ENCODE data around the gene SCART1.
"Not testable (repeated sequence)": the region's sequence is repeated elsewhere in the genome, so short reads cannot be mapped to it uniquely, and the experiment has no call there.

The SCART1 gene

DNA sequence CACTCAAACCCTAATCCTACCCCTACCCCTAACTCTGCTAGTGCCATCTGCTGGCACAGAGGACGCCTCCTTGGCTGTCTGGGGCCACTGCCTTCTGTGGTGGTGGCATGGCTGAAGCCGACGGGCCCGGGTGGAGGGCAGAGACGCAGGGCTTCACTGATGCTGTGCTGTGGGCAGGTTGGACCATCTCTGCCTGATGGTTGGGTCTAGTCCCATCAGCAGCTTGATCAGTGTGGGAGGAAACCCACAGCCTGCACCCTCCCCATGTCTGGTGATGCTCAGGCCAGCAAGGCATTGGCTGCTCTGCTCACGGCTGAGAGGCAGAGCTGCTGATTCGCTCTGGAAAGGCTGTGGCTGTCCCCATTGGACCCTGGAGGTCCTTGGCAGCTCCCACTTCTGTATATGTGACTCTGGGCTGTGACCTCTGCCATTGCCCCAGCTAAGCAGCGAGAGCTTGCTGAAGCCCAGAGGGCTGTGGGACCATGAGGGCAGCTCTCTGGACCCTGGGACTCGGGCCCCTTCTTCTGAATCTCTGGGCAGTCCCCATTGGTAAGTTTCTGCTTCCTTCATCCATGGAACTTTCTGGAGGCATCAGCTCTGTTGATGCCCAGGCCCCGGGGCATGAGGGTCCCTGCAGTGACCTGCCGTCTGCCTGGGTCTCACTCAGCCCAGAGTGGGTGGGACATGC is at the start of gene SCART1:
Gene SCART1, plus strand, starts transcription at position 430 of the 688 bp plus-strand sequence. Its CDS starts 53 bp downstream, at position 483.
- no peak for DNase-seq

DNA sequence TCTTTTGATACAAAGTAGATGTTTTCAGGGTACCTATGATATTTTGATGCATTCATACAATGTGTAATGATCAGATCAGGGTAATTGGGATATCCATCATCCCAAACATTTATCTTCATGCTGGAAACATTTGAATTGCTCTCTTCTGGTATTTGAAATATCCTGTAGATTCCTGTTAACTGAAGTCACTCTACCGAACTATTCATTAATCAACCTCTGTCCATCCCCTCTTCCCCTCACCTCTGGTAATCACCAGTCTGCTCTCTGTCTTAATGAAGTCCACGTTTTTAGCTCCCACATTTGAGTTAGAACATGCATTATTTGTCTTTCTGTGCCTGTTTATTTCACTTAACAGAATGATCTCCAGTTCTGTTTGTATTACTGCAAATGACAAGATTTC is 48.5 kb upstream of the SCART1 start:
- no peak for DNase-seq

DNA sequence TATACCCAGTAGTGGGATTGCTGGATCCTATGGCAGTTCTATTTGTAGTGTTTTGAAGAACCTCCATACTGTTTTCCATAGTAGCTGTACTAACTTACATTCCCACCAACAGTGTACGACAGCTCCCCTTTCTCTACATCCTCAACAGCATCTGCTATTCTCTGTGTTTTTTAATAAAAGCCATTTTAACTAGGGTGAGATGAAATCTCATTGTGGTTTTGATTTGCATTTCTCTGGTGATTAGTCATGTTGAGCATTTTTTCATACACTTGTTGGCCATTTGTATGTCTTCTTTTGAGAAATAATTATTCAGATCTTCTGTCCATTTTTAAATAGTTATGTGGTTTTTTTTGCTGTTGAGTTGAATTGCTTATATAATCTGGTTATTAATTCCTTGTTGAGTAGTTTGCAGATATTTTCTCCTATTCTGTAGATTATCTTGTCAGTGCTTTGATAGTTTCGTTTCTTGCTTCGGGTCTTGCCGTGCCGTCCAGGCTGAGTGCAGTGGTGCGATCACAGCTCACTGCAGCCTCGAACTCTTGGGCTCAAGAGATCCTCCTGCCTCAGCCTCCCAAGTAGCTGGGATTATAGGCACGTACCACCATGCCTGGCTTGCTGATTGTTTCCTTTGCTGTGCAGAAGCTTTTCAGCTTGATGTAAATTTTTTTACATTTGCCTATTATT is 47.8 kb upstream of the SCART1 start:
- DNase-seq: no peak

DNA sequence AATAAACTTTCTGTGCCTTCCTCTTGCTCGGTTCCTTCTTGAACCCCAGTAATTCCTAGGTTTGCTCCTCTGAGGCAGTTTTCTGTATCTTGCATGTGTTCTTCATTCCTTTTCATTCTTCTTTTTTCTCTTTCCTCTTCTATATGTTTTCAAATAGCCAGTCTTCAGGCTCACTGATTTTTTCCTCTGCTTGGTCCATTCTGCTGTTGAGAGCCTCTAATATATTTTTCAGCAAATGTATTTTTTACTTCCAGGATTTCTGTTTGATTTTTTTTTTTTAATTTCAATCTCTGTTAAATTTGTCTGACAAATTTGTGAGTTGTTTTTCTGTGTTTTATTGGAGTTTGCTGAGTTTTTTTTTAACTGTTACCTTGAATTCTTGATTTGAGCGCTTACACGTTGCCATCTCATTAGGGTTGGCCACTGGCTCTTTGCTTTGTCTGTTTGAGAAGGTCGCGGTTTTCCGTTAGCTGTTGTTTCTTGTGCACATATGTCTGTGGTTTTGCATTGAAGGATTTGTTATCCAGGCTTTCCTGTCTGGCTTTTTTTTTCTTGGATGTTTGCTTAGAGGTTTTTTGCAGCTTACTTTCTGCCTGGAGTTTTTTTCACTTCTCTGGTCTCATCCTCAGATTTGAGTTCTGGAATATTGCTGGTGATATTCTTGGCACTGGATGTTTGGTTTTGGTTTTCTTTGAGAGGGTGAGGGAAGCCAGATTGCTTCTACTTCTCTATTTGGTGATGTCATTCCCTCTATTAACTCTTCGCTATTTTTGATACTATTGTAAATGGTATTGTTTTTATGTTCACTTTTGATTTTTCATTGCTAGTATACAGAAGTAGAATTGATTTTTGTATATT is 42.0 kb upstream of the SCART1 start:
- no peak for DNase-seq

DNA sequence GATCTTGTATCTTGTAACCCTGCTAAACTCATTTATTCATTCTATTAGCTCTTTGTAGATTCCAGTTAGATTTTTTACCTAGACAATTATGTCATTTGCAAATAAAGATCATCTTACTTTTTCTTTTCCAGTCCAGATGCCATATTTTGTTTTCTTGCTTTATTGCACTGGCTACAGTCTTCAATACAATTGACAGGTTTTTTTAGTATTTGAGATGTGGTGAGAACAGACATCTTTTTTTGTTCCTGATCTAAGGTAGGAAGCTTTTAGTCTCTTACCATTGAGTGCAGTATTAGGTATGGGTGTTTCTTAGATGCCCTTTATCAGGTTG is 41.4 kb upstream of the SCART1 start:
- no peak for DNase-seq

DNA sequence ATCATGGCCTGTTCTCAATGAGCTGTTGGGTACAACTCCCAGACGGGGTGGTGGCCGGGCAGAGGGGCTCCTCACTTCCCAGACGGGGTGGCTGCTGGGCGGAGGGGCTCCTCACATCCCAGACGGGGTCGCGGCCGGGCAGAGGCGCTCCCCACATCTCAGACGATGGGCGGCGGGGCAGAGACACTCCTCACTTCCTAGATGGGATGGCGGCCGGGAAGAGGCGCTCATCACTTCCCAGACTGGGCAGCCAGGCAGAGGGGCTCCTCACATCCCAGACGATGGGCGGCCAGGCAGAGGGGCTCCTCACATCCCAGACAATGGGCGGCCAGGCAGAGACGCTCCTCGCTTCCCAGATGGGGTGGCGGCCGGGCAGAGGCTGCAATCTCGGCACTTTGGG is 39.3 kb upstream of the SCART1 start:
- not testable (repeated sequence) for DNase-seq

DNA sequence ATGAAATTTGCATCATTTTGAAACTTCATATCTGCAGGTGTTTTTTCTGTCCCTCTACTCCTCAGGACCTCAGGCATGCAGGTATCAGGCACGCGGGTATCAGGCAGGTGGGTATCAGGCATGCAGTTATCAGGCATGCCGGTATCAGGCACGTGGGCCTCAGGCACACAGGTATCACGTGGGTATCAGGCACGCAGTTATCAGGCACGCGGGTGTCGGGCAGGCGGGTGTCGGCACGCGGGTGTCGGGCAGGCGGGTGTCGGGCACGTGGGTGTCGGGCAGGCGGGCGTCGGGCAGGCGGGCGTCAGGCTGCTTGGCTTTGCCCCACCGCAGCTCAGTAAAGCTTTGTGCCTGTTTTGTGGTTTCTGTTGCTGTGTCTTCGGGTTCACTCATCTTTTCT is 38.0 kb upstream of the SCART1 start:
- no peak for DNase-seq

DNA sequence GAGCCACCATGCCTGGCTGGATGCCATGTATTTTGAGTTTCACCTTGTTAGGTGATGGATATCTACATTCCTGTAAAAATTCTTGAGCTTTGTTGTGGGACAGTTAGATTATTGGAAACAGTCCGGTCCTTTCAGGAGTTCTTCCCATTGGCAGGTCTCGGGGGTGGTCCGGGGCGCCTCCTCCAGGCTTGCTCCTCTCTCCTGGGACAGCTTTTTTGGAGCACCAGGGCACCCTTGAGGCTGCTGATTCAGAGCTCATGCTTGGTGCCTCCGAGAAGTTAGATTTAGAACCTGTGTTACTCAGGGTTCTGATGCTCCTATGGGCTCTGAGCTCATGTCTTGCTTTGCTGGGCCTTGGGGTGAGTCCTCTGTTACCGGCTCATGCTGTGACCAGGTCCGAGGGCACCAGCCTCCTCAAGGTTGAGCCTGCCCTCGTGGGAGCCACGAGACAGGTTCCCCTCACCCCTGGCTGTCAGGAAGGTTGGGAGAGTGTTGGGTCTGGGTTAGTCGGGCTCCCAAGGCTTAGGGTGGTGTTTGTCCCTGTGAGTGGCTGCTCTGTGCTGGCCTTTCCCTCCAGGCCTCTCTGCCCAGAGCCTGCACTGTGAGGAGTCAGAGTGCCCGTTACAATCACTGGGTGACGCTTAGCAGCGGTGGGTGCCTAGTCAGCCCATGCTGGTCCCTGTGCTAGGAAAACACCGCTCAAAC is 35.3 kb upstream of the SCART1 start:
- DNase-seq: no peak

DNA sequence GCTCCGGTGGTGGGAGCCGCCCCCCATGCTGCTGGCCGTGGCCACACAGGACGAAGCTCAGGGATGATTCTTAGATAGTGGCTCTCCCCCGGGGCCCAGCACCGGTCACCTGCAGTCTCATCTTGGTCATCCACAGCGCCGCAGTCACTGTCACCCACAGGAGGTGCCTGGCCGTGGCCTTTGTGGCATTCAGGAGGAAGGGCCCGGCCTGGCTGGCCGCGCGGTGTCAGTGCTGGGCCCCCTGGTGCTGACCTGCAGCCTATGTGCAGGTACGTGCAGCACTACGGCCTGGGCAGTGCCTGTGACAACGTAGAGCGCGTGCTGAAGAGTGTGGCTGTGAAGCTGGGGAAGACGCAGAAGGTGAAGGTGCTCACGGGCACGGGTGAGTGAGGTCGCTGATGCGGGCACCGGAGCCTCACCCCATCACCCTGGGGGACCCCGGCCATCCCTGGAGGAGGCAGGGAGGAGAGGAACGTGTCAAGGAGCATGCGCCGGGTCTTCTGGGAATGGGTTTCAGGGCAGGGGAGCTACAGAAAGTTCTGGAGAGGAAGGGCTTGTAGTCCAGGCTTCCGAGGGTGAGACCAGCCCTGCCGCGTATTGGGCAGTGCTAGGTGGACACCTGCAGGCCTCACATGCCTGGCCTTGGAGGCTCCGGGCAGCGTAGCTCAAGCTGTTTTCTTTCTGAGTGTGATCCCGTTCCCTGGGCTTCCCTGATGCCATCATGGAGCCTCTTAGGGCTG is 34.4 kb upstream of the SCART1 start:
- DNase-seq: no peak

DNA sequence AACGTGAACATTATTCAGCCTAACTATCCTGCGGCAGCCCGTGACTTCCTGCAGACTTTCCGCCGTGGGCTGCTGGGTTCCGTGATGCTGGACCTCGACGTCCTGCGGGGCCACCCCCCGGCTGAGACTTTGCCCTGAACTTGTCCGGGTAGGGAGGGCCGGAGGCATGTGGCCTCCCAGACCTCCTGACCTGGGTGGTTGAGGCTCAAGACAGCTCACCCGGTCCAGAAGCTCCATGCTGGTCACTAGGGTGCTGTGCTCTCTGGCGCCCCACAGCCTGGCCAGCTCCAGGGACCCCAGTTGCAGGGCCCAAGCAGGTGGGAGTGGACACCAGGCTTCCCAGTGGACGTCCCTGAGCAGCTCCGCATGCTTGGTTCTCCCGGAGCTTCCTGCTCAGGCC is 33.7 kb upstream of the SCART1 start:
- DNase-seq: no peak

DNA sequence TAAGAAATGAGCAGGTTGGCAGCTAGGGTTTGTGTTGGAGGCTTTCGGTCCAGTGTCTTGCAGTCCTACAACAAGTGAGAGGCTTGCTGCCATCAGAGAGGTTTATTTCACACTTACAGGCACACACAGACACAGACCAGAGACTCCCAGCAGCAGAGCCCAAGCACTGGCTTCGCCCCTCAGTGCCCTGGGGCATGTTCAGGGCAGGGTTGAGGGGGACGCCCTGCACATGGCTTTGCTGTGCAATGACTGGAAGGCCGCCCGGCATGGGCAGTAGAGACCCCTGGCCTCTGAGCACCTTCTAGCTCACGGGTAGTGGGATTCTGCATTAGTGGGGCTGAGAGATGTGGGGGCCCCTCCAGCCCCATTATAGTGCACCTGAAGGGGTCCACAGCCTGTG is 33.2 kb upstream of the SCART1 start:
- DNase-seq: no peak

DNA sequence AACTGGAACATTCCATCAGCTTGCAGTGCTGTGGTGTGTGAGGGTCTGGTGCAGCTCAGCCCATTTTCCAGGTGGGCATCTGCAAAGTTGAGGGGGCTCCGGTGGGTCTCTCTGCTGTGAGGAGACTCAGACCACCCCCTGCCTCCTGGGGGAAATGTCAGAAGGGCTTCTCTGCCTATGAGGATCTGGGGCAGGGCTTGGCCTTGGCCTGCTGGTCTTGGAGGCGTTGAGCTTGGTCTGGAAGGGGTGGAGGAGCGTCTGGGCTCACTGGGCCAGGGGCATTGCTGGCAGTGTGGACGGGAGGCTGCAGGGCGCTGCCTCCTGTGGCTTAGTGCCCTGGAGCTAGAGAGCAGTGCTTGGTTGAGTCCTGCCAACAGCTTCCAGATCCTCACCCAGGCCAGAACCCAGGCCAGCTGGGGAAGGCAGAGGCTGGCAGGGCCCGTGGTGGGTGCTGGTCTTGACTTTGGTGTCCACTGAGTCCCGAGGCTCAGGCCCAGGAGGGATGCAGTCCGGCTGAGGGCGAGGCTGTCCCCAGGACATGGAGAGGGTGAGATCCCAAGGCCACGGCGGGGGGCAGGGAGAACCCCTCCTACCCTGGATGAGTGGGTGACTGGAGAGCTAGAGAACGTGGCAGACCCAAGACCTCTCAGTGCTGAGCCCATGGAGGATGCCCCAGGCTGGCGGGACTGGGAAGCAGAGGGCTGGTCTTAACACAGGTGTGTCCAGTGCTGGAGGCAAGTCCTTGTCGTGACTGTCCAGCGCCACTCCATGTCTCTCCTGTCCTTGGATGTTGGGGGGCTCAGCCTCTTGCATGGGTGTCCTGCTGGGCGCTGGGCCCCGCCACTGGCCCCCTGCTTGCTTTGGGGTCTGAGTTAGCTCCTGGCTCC is 32.2 kb upstream of the SCART1 start:
- DNase-seq: no peak

DNA sequence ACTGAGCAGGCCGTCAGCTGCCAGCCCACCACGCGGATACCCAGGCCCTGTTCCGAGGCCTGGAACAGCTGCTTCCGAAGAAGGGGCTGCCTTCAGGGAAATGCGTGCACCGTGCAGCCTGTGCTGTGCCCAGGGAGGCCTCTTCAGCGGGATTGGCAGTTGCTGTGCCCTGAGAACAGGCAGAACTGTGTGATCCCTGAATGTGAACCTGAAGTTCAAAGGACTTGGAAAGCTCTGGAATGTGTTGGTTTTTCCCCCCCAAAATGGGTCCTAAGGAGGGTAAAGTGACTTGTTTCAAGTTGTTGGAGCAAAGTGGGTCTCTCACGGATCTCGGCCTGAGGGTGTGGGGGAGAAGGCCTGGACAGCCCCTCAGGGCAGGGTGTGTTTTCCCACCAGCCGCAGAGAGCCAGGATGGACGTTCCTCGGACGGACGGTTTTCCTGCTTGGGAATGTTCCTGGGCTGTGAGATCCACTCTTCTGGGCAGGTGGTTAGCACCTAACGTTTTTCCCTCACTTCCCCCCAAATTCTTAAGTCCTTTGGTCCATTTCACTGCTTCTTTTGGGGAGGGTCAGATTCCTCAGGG is 31.4 kb upstream of the SCART1 start:
- no peak for DNase-seq

DNA sequence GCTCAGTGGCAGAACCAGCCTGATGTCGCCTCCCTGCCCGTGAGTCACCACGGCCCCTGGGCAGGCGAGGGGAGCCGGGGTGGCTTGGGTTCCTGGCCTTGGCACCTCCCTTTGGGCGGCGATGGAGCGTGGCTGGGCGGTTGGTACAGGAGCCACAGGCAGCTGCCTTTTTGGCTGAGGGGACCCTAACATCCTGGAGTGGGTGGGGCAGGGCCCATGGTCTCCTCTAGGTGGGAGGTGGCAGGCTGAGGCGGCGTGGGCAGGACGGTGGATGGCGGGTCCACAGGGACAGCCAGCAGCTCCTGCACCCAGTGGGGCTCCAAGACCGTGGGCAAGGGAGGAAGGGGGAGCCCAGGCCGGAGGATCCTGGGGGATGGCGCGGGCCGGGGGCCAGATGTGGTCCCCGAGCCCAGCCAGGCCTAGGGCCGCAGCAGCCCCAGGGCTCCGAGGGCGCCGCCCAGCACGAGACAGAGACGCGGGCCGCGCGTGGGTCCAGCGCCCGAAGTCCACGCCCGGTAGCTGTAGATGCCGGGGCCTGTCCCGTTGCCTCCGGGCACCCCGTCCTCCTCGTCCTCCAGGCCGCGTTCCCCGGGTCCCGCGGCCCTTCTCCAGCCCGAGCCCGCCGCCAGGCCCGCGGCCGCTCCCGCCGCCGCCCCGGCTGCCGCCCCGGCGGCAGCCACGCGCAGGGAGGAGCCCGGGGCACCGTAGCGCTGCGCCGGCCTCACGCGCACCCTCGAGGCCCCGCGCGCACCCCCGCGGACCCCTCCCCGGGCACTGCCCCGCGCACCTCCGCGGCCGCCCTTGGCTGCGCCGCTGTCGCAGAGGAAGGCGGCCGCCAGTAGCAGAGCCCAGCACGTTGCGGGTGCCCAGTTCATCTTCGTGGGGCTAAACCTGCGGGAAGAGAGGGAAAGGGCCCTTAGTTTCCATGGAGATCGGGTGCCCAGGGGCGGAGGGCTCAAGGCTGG is 30.7 kb upstream of the SCART1 start:
- no peak for DNase-seq

DNA sequence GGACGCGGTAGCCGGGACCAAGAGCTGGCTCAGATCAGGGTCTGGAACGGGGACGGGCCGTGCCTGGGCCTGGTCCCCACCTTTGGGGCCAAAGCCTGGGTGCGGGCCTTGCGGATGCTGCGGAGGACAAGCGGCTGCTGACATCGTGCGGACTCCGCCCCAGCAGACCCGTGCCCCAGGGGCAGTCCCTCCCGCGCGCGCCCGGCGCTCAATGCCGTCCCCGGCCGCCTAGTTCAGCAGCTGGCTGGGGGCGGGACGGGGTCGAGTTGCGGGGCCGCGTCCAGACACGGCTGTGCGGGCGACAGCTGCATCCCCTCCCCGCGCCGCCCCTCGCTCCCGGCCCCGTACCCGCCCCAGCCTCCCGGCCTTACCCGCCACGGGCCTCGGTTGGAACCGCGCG is 29.6 kb upstream of the SCART1 start:
- DNase-seq: not testable (repeated sequence)

DNA sequence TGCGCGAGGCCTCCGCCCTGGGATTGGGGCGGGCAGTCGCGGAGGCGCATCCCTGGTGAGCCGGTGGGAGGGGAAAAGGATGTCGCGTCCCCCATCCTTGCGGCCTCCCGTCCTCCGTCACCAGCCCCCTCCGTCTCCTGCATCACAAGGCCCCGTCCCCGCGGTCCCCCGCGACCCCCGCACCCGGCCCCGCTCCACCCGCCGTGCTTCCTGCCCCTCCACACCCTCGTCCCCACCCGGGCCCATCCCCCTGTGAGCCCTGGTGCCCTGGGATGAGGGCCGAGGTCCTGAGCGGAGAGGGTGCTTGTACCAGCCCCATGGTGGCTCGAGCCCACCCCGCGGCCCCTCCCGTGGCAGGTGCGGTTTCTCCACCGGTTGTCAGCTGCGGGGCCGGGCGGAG is 29.1 kb upstream of the SCART1 start, which contains the start of gene SPRN:
Gene SPRN, minus strand, starts transcription at position 25 of the 400 bp plus-strand sequence. CDS start 944 bp downstream, outside the sequence.
- DNase-seq: not testable (repeated sequence)

DNA sequence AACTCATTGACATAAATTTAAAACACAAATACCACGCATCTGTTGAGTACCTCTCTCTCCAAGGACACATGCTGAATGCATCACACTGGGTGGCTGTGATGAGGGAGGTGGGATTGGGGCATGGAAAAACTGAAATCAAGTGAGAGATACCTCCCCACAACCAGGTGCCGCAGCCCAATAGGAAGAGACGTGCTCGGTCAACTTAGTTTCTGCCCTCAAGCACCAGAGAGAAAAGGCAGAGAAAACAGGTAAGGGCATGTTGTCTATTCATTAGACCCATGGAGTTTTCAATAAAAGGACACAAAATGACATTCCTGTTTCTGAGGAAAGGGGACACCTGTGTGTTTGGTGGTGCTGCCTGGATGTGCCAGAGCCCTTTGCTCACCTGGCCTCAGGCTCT is 24.2 kb upstream of the SCART1 start:
- DNase-seq: not testable (repeated sequence)

DNA sequence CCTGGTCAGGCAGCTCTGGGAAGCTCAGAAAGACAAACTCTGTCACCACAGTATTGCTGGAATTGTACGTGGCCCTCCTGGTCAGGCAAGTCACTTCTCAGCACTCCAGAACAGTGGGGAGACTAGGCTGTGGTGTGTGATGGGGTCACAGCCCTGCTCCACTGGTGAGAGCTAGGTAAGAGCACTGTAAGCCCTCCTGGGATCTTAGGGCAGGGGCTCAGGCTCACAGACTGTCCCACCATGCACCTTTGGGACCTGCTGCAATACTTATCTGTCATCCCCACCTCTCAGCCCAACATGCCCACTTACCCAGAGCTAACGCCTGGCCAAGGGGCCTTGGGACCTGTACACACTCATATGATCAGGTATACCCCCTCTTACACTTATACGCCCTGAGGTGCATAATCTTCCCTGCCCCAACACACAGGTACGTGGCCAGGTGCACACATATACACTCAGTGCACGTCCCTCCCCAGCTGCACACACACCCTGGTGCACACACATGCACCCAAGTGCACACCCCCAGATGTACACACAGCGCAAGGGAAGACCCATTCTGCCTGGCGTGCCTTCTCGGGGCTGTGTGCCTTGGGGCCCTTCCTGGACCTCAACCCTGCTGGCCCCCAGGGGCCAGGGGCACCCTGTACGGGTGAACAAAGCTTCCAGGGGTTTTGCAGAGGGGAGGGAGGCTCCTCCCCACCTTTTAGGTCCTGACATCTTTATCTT is 21.7 kb upstream of the SCART1 start:
- not testable (repeated sequence) for DNase-seq

DNA sequence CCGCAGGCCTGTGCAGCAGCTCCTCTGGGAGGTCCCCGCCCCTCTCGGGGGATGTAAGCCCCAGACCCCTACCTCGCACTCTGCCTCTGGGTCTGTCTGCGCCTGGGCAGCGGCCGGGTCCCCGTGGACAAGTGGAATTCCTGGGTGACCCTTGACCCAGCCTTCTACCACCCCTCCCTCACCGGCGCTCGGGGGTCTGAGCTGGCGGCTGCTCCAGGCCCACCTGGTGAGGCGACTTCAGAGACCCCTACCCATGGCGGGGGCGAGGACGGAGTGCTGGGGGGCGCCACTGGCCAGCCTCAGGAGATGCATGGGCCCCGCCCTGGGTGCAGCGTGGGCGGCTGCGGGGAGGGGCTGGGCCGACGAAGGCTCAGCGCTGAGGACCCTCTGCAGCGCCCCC is 21.0 kb upstream of the SCART1 start:
- DNase-seq: not testable (repeated sequence)

Data from activated CD4-positive, alpha-beta T cell treated with anti-CD3 and anti-CD28 coated beads, Interleukin-2, amount 50 U/mL, for 48 hours (primary cell).